Lower leg skin (tissue), 3 donors: Measurements from ENCODE around the gene LIMS2.

ENCODE experiments used
- CTCF ChIP-seq, 3 donors: fragments of 450-650 bp; IDR thresholded peaks; one replicate each; pipeline ENCODE4 v1.5.1; 2016; ENCODE audit warnings: antibody characterized with exemption in 3 of 3, mild to moderate bottlenecking in 3 of 3, moderate library complexity in 2 of 3
- POLR2A ChIP-seq, 2 donors: fragments of 450-650 bp; IDR thresholded peaks; one replicate each; pipeline ENCODE4 v1.6.1; 2016 to 2017; ENCODE audit warnings: antibody characterized with exemption in 2 of 2, mild to moderate bottlenecking in 1 of 2, moderate library complexity in 1 of 2

- TF ChIP-seq CTCF (IDR thresholded peaks at IDR 0.05) = no peak
- TF ChIP-seq POLR2A (IDR thresholded peaks at IDR 0.05) = no peak
Measured at GRCh38 chr2:127604986-127605385, 70.3 kb downstream of the LIMS2 start.
